HEK293 (cell line): Measurements from ENCODE around the gene CCDC12.

ENCODE experiments used
- CTCF ChIA-PET: fragments of 350-600 bp; formaldehyde crosslinking; extraction: SDS; loops from one replicate; lab custom pipeline; 2021; ENCODE audit warnings: antibody characterized with exemption; lab: Yijun Ruan, JAX
- POLR2A ChIA-PET: fragments of 300-600 bp; formaldehyde crosslinking; extraction: SDS; loops from one replicate; lab custom pipeline; 2020; ENCODE audit warnings: antibody characterized with exemption, inconsistent platforms; lab: Yijun Ruan, JAX
- H3K27ac ChIP-seq: fragments of 200-500 bp; sonication (Bioruptor generic); 2 replicates; pipeline ENCODE4 v1.5.1; 2014; ENCODE audit warnings: low read depth, low read length, control low read depth, inconsistent platforms; ENCODE audit errors: extremely low read depth
- H3K36me3 ChIP-seq, 2 experiments: fragments of 200-500 bp in 1 of 2; sonication (Bioruptor generic) in 1 of 2; 1 replicate in 1 of 2; 2 replicates in 1 of 2; pipeline ENCODE4 v1.5.1; 2014 to 2017; ENCODE audit warnings: inconsistent platforms in 2 of 2, low read length in 2 of 2; ENCODE audit not compliant: control insufficient read depth in 2 of 2, insufficient read depth in 1 of 2
- H3K4me1 ChIP-seq: fragments of 200-500 bp; sonication (Bioruptor generic); 2 replicates; pipeline ENCODE4 v1.5.1; 2014; ENCODE audit warnings: mild to moderate bottlenecking, low read length, inconsistent platforms; ENCODE audit not compliant: control insufficient read depth, insufficient read depth
- H3K4me3 ChIP-seq: 2 replicates; pipeline ENCODE4 v1.5.1; 2011; ENCODE audit warnings: low read depth, mild to moderate bottlenecking, control low read depth, low read length, moderate library complexity
- H3K9me3 ChIP-seq: fragments of 200-500 bp; sonication (Bioruptor generic); 2 replicates; pipeline ENCODE4 v1.5.1; 2014; ENCODE audit warnings: low read depth, low read length, inconsistent platforms; ENCODE audit not compliant: control insufficient read depth, insufficient read depth
- GLIS1 ChIP-seq: fragments of 450-650 bp; formaldehyde crosslinking; IDR thresholded peaks from 2 replicates; pipeline ENCODE4 v1.5.1; 2016; ENCODE audit warnings: missing biosample characterization, missing genetic modification characterization
- KLF1 ChIP-seq: fragments of 450-650 bp; formaldehyde crosslinking; IDR thresholded peaks from 2 replicates; pipeline ENCODE4 v1.5.1; 2016; ENCODE audit warnings: missing biosample characterization, missing genetic modification characterization
- PRDM10 ChIP-seq: fragments of 450-650 bp; formaldehyde crosslinking; IDR thresholded peaks from 2 replicates; pipeline ENCODE4 v1.5.1; 2016; ENCODE audit warnings: missing biosample characterization, missing genetic modification characterization
- SP2 ChIP-seq: fragments of 450-650 bp; formaldehyde crosslinking; IDR thresholded peaks from 2 replicates; pipeline ENCODE4 v1.5.1; 2016; ENCODE audit warnings: missing biosample characterization, missing genetic modification characterization
- ZBTB20 ChIP-seq: fragments of 450-650 bp; formaldehyde crosslinking; IDR thresholded peaks from 2 replicates; pipeline ENCODE4 v1.5.1; 2016; ENCODE audit warnings: missing biosample characterization, missing genetic modification characterization
- ZBTB26 ChIP-seq: fragments of 450-650 bp; formaldehyde crosslinking; optimal IDR thresholded peaks from 2 replicates; pipeline ENCODE3; 2016; ENCODE audit warnings: missing biosample characterization, mild to moderate bottlenecking, missing genetic modification characterization
- ZIC2 ChIP-seq: fragments of 450-650 bp; formaldehyde crosslinking; IDR thresholded peaks from 2 replicates; pipeline ENCODE4 v1.5.1; 2016; ENCODE audit warnings: missing biosample characterization, missing genetic modification characterization
- ZNF114 ChIP-seq: fragments of 450-650 bp; formaldehyde crosslinking; IDR thresholded peaks from 2 replicates; pipeline ENCODE4 v1.5.0; 2017; ENCODE audit warnings: missing biosample characterization, missing genetic modification characterization
- ZNF335 ChIP-seq: fragments of 450-650 bp; formaldehyde crosslinking; conservative IDR thresholded peaks from 2 replicates; pipeline ENCODE4 v1.5.1; 2016; ENCODE audit warnings: missing biosample characterization, missing genetic modification characterization
- ZNF398 ChIP-seq: fragments of 450-650 bp; formaldehyde crosslinking; IDR thresholded peaks from 2 replicates; pipeline ENCODE4 v1.5.1; 2017; ENCODE audit warnings: missing biosample characterization, missing genetic modification characterization
- ZNF560 ChIP-seq: fragments of 450-650 bp; formaldehyde crosslinking; IDR thresholded peaks from 2 replicates; pipeline ENCODE4 v1.5.1; 2017; ENCODE audit warnings: missing biosample characterization, missing genetic modification characterization, borderline replicate concordance
- ZNF623 ChIP-seq: fragments of 450-650 bp; formaldehyde crosslinking; IDR thresholded peaks from 2 replicates; pipeline ENCODE4 v1.5.1; 2016; ENCODE audit warnings: missing biosample characterization, missing genetic modification characterization
- ZNF768 ChIP-seq: fragments of 450-650 bp; formaldehyde crosslinking; IDR thresholded peaks from 2 replicates; pipeline ENCODE4 v1.5.1; 2018; ENCODE audit warnings: missing biosample characterization, mild to moderate bottlenecking, missing genetic modification characterization
- ZSCAN16 ChIP-seq: fragments of 450-650 bp; formaldehyde crosslinking; IDR thresholded peaks from 2 replicates; pipeline ENCODE4 v1.5.1; 2016; ENCODE audit warnings: missing biosample characterization, missing genetic modification characterization

Gene CCDC12

GRCh38 chr3:46893146-46893748 lies 83.3 kb downstream of the CCDC12 start:
- Histone ChIP-seq H3K4me1 (no peaks in the 10 kb centered on the region), H3K36me3 (no peaks in the 10 kb centered on the region), H3K27ac (no peak overlapping the region), H3K9me3 (no peaks in the 10 kb centered on the region), H3K4me3 (no peak overlapping the region)
- ChIA-PET POLR2A (no interaction called here), CTCF (no interaction called here)
- TF ChIP-seq GLIS1 (tag by site-specific recombination) (peak; percentile 50), ZNF114 (tag by site-specific recombination) (no peak), ZIC2 (tag by site-specific recombination) (peak; percentile 44)

- Histone ChIP-seq H3K4me3 (no peak overlapping the region), H3K27ac (no peak overlapping the region), H3K4me1 (no peaks in the 10 kb centered on the region), H3K9me3 (no peaks in the 10 kb centered on the region), H3K36me3 (no peaks in the 10 kb centered on the region)
- ChIA-PET CTCF (interaction anchor here (0.7 to 0.9 kb wide), 2 partner anchors 17 to 187 kb away, joined by 3 to 4 read pairs; no protein-coding TSS in a partner anchor), POLR2A (no interaction called here)
- peak; percentile 63; the same call in 1 of the 2 replicates for TF ChIP-seq KLF1 (tag by site-specific recombination)
- no peak for TF ChIP-seq ZNF768
- peak; percentile 44 for TF ChIP-seq ZNF335 (tag by site-specific recombination)
- peak; percentile 61; the same call in 1 of the 2 replicates for TF ChIP-seq ZBTB20
- peak; percentile 44; the same call in 1 of the 2 replicates for TF ChIP-seq ZNF398 (tag by site-specific recombination)
- TF ChIP-seq ZBTB26: peak; percentile 59
- TF ChIP-seq ZSCAN16 (tag by site-specific recombination): no peak
- TF ChIP-seq SP2 (tag by site-specific recombination): peak; percentile 33
- TF ChIP-seq, all 188 proteins: peak for 6
Measured at GRCh38 chr3:46892285-46893145, 84.0 kb downstream of the CCDC12 start.

- no peak overlapping the region for H3K4me3 ChIP-seq
- ChIA-PET CTCF (interaction anchor here (0.6 kb wide), 1 partner anchor 269 kb away, joined by 7 read pairs; no protein-coding TSS in a partner anchor), POLR2A (no interaction called here)
- TF ChIP-seq ZNF623 (tag by site-specific recombination): no peak
- TF ChIP-seq PRDM10 (tag by site-specific recombination): peak; percentile 85
- no peak for TF ChIP-seq ZNF560 (tag by site-specific recombination)
- no peak overlapping the region for H3K27ac ChIP-seq
- no peaks in the 10 kb centered on the region for H3K36me3 ChIP-seq
- H3K9me3 ChIP-seq: no peaks in the 10 kb centered on the region
- no peaks in the 10 kb centered on the region for H3K4me1 ChIP-seq
Measured at GRCh38 chr3:46891132-46891531, 85.4 kb downstream of the CCDC12 start.
